Stimulated activated CD4-positive, alpha-beta T cell treated with anti-CD3 and anti-CD28 coated beads, Interleukin-4, amount 100 ng/mL, for 1 hour (primary cell): Measurements from ENCODE around the gene PTTG1.
A peak's percentile ranks its signal among the peaks of the same experiment; 100 is the strongest.
"Not testable (repeated sequence)": the region's sequence is repeated elsewhere in the genome, so short reads cannot be mapped to it uniquely, and the experiment has no call there.

Source experiments
- DNase-seq: peaks from one replicate; pipeline ENCODE4 v3.0.0-alpha.2; 2020

PTTG1 gene

GRCh38 chr5:160427607-160428006 lies 6.0 kb downstream of the PTTG1 start:
- DNase-seq = no peak

- no peak for DNase-seq
Measured at GRCh38 chr5:160432196-160432595, 10.5 kb downstream of the PTTG1 start.

GRCh38 chr5:160432787-160433186 lies 11.1 kb downstream of the PTTG1 start:
- DNase-seq = no peak

- DNase-seq = no peak
Measured at GRCh38 chr5:160434022-160434531, 12.4 kb downstream of the PTTG1 start.

GRCh38 chr5:160435532-160435931 lies 13.9 kb downstream of the PTTG1 start:
- DNase-seq = no peak

- no peak for DNase-seq
Measured at GRCh38 chr5:160436017-160436416, 14.4 kb downstream of the PTTG1 start.

- not testable (repeated sequence) for DNase-seq
Measured at GRCh38 chr5:160436661-160437060, 15.0 kb downstream of the PTTG1 start.

- no peak for DNase-seq
Measured at GRCh38 chr5:160437271-160437670, 15.6 kb downstream of the PTTG1 start.

- DNase-seq = peak; percentile 45
Measured at GRCh38 chr5:160438316-160439204, 16.9 kb downstream of the PTTG1 start.

GRCh38 chr5:160439205-160439600 lies 17.5 kb downstream of the PTTG1 start:
- peak; percentile 92 for DNase-seq

- DNase-seq = no peak
Measured at GRCh38 chr5:160441311-160441781, 19.7 kb downstream of the PTTG1 start.

- DNase-seq = no peak
Measured at GRCh38 chr5:160442824-160443431, 21.3 kb downstream of the PTTG1 start.

- no peak for DNase-seq
Measured at GRCh38 chr5:160444407-160444806, 22.8 kb downstream of the PTTG1 start.

- no peak for DNase-seq
Measured at GRCh38 chr5:160445132-160445531, 23.5 kb downstream of the PTTG1 start.

GRCh38 chr5:160445751-160446150 lies 24.1 kb downstream of the PTTG1 start:
- no peak for DNase-seq

- DNase-seq = no peak
Measured at GRCh38 chr5:160448886-160449285, 27.2 kb downstream of the PTTG1 start.

- no peak for DNase-seq
Measured at GRCh38 chr5:160449458-160449857, 27.8 kb downstream of the PTTG1 start.

GRCh38 chr5:160450164-160450932 lies 28.7 kb downstream of the PTTG1 start:
- no peak for DNase-seq

- DNase-seq = no peak
Measured at GRCh38 chr5:160451281-160451680, 29.6 kb downstream of the PTTG1 start.

- no peak for DNase-seq
Measured at GRCh38 chr5:160452036-160452435, 30.4 kb downstream of the PTTG1 start.

GRCh38 chr5:160452795-160453194 lies 31.1 kb downstream of the PTTG1 start:
- DNase-seq = no peak

- DNase-seq = no peak
Measured at GRCh38 chr5:160453751-160454150, 32.1 kb downstream of the PTTG1 start.

GRCh38 chr5:160455600-160455999 lies 33.9 kb downstream of the PTTG1 start:
- no peak for DNase-seq
